SK-N-SH (cell line): ENCODE data around the gene PAK3. TPM values are rescaled to one million over a fixed set of nuclear protein-coding genes. Genes with fewer than 3 reads are reported as not detected.

Experiments
- CTCF ChIA-PET: fragments of 300-600, 350-600 bp; formaldehyde crosslinking; extraction: SDS; loops from one replicate; lab custom pipeline; 2021; lab: Yijun Ruan, JAX
- POLR2A ChIA-PET: fragments of 350-600 bp; sonication (Branson Sonifier 250); formaldehyde crosslinking; extraction: SDS; loops from one replicate; lab custom pipeline; 2020; ENCODE audit warnings: antibody characterized with exemption, inconsistent platforms; lab: Yijun Ruan, JAX
- DNase-seq: peaks from one replicate; pipeline ENCODE4 v3.0.0; 2012
- H2AFZ ChIP-seq: fragments of 200-600 bp; sonication (generic); 2 replicates; pipeline ENCODE4 v1.8.1; 2016; ENCODE audit warnings: antibody characterized with exemption, mild to moderate bottlenecking, low read depth
- H3F3A ChIP-seq: fragments of 200-600 bp; sonication (generic); replicated peaks from 2 replicates; pipeline ENCODE3; 2016; ENCODE audit warnings: antibody characterized with exemption, mild to moderate bottlenecking; ENCODE audit not compliant: insufficient read depth
- H3K27ac ChIP-seq, 2 experiments: fragments of 200-500 bp in 1 of 2; fragments of 200-600 bp in 1 of 2; sonication (Bioruptor generic) in 1 of 2; sonication (generic), shearing (Covaris generic) in 1 of 2; 2 replicates each; pipeline versions ENCODE4 v1.5.1 to v1.6.1; 2014 to 2016; ENCODE audit warnings: low read depth in 2 of 2, inconsistent platforms in 1 of 2, low read length in 1 of 2, mild to moderate bottlenecking in 1 of 2, mixed read lengths in 1 of 2
- H3K27me3 ChIP-seq: fragments of 200-600 bp; sonication (generic), shearing (Covaris generic); 2 replicates; pipeline ENCODE4 v1.6.1; 2016; ENCODE audit warnings: mixed run types; ENCODE audit not compliant: insufficient read depth
- H3K36me3 ChIP-seq, 2 experiments: fragments of 200-500 bp in 1 of 2; fragments of 200-600 bp in 1 of 2; sonication (Bioruptor generic) in 1 of 2; sonication (generic) in 1 of 2; replicated peaks in 1 of 2; 2 replicates each; pipeline versions ENCODE3 to v1.5.1; 2014 to 2016; ENCODE audit warnings: low read length in 1 of 2, mild to moderate bottlenecking in 1 of 2; ENCODE audit not compliant: insufficient read depth in 2 of 2, control insufficient read depth in 1 of 2
- H3K4me1 ChIP-seq, 2 experiments: fragments of 200-500 bp in 1 of 2; fragments of 200-600 bp in 1 of 2; sonication (Bioruptor generic) in 1 of 2; sonication (generic), shearing (Covaris generic) in 1 of 2; 2 replicates each; pipeline versions ENCODE4 v1.5.1 to v1.6.1; 2014 to 2016; ENCODE audit warnings: low read depth in 1 of 2, low read length in 1 of 2, mixed run types in 1 of 2; ENCODE audit not compliant: insufficient read depth in 2 of 2, control insufficient read depth in 1 of 2
- H3K4me2 ChIP-seq: fragments of 200-600 bp; sonication (generic), shearing (Covaris generic); 2 replicates; pipeline ENCODE4 v1.6.1; 2017; ENCODE audit warnings: mixed run types
- H3K4me3 ChIP-seq, 2 experiments: fragments of 200-500 bp in 1 of 2; fragments of 200-600 bp in 1 of 2; sonication (Bioruptor generic) in 1 of 2; sonication (generic), shearing (Covaris generic) in 1 of 2; 2 replicates each; pipeline versions ENCODE4 v1.5.1 to v1.8.1; 2014 to 2016; ENCODE audit warnings: low read depth in 2 of 2, inconsistent platforms in 1 of 2, low read length in 1 of 2, mild to moderate bottlenecking in 1 of 2, mixed read lengths in 1 of 2, moderate library complexity in 1 of 2
- H3K79me2 ChIP-seq: fragments of 200-600 bp; sonication (generic); 2 replicates; pipeline ENCODE4 v1.8.1; 2017; ENCODE audit warnings: mild to moderate bottlenecking; ENCODE audit not compliant: insufficient read depth
- H3K9ac ChIP-seq: fragments of 200-600 bp; sonication (generic); 2 replicates; pipeline ENCODE4 v1.6.1; 2017; ENCODE audit warnings: mixed run types
- H3K9me2 ChIP-seq: fragments of 200-600 bp; sonication (generic); 2 replicates; pipeline ENCODE4 v1.6.1; 2017; ENCODE audit warnings: mixed run types
- H3K9me3 ChIP-seq: fragments of 200-600 bp; sonication (generic); 2 replicates; pipeline ENCODE4 v1.6.1; 2017; ENCODE audit warnings: mixed run types, mild to moderate bottlenecking, moderate library complexity
- H4K20me1 ChIP-seq: fragments of 200-600 bp; sonication (generic); 2 replicates; pipeline ENCODE4 v1.6.1; 2017; ENCODE audit warnings: mild to moderate bottlenecking, mixed run types; ENCODE audit not compliant: insufficient read depth
- CHD2 ChIP-seq: fragments of 150-350 bp; IDR thresholded peaks from 2 replicates; pipeline ENCODE4 v1.6.1; 2018; ENCODE audit warnings: low read length; ENCODE audit not compliant: partially characterized antibody
- ELF1 ChIP-seq: IDR thresholded peaks from 2 replicates; pipeline ENCODE4 v1.4.0; 2012
- EP300 ChIP-seq, 2 experiments: IDR thresholded peaks; 2 replicates each; pipeline versions ENCODE4 v1.4.0 to v1.6.1; 2012; ENCODE audit warnings: borderline replicate concordance in 1 of 2, low read depth in 1 of 2, low read length in 1 of 2
- EZH2phosphoT487 ChIP-seq: fragments of 200-600 bp; sonication (generic); IDR thresholded peaks from 2 replicates; pipeline ENCODE4 v1.6.1; 2017; ENCODE audit warnings: low read depth, mixed run types, mild to moderate bottlenecking, antibody characterized with exemption, moderate library complexity, borderline replicate concordance
- JUND ChIP-seq: IDR thresholded peaks from 2 replicates; pipeline ENCODE4 v1.4.0; 2012
- MAX ChIP-seq: IDR thresholded peaks from 2 replicates; pipeline ENCODE4 v1.4.0; 2012; ENCODE audit warnings: low read depth
- MEF2A ChIP-seq: IDR thresholded peaks from 2 replicates; pipeline ENCODE4 v1.4.0; 2012; ENCODE audit warnings: low read depth, borderline replicate concordance
- NFIC ChIP-seq: IDR thresholded peaks from 2 replicates; pipeline ENCODE4 v1.4.0; 2012; ENCODE audit warnings: borderline replicate concordance
- PBX3 ChIP-seq: IDR thresholded peaks from 2 replicates; pipeline ENCODE4; 2012
- RXRA ChIP-seq: IDR thresholded peaks from 2 replicates; pipeline ENCODE4 v1.4.0; 2012; ENCODE audit warnings: low read depth, mild to moderate bottlenecking, borderline replicate concordance
- SMC3 ChIP-seq: IDR thresholded peaks from 2 replicates; pipeline ENCODE4 v1.6.1; 2012; ENCODE audit warnings: low read depth, low read length, improper control_type of control experiment
- WGBS: methylation state at CpG from one replicate; pipeline ENCODE4 v1.1.6; 2017; ENCODE audit warnings: low lambda C conversion rate; 5-methylcytosine and 5-hydroxymethylcytosine counted together
- polyA plus RNA-seq, 3 experiments: library from polyadenylated mRNA; depleted of rRNA; stranded (reverse); fragments of >200 nt; gene quantifications; 2 replicates each; pipeline ENCODE4 v1.2.3, GENCODE V29; 2012
- small RNA-seq, 7 experiments: library from RNA; depleted of rRNA; stranded (forward); fragments of <200 nt; gene quantifications; one replicate each; pipeline ENCODE3, GENCODE V24; 2012
- TF ChIP-seq, protein P1 (sequence below): fragments of 150-350 bp; IDR thresholded peaks from 2 replicates; pipeline ENCODE4 v1.6.1; 2016; ENCODE audit warnings: mild to moderate bottlenecking, low read depth, low read length
- TF ChIP-seq, protein P2 (sequence below): fragments of 200-600 bp; sonication (generic); IDR thresholded peaks from 2 replicates; pipeline ENCODE4 v1.6.1; 2017; ENCODE audit warnings: antibody characterized with exemption, mild to moderate bottlenecking, moderate library complexity

The PAK3 gene
- polyA plus RNA-seq, 1 of the 3 experiments (the other 2 are of a cell fraction) = 0.23 TPM

GRCh38 chrX:111270339-111270738, 174.3 kb downstream of the PAK3 start, which contains the start of gene CAPN6:
CAPN6 (minus strand) TSS chrX:111270483; CDS start chrX:111263936, 6,547 bp downstream.
- H3K27ac ChIP-seq = no peak within 1 kb of the TSS
- ChIA-PET POLR2A (no interaction called here), CTCF (interaction anchor here (1.9 kb wide), 1 partner anchor 175 kb away, joined by 9 read pairs; no protein-coding TSS in a partner anchor)
- H2AFZ ChIP-seq = no peak within 1 kb of the TSS
- DNase-seq = no peak
- TF ChIP-seq EZH2phosphoT487 (no peak), ELF1 (no peak), MEF2A (no peak), JUND (no peak), CHD2 (no peak), SMC3 (no peak), NFIC (no peak), EP300 (IDR thresholded peaks at IDR 0.05; ENCODE audit: borderline replicate concordance in 1 of 2, low read depth in 1 of 2, low read length in 1 of 2) (no peak), PBX3 (no peak), MAX (no peak), RXRA (no peak)
- TF ChIP-seq, protein P1, sequence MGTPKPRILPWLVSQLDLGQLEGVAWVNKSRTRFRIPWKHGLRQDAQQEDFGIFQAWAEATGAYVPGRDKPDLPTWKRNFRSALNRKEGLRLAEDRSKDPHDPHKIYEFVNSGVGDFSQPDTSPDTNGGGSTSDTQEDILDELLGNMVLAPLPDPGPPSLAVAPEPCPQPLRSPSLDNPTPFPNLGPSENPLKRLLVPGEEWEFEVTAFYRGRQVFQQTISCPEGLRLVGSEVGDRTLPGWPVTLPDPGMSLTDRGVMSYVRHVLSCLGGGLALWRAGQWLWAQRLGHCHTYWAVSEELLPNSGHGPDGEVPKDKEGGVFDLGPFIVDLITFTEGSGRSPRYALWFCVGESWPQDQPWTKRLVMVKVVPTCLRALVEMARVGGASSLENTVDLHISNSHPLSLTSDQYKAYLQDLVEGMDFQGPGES = no peak
- TF ChIP-seq, protein P2, sequence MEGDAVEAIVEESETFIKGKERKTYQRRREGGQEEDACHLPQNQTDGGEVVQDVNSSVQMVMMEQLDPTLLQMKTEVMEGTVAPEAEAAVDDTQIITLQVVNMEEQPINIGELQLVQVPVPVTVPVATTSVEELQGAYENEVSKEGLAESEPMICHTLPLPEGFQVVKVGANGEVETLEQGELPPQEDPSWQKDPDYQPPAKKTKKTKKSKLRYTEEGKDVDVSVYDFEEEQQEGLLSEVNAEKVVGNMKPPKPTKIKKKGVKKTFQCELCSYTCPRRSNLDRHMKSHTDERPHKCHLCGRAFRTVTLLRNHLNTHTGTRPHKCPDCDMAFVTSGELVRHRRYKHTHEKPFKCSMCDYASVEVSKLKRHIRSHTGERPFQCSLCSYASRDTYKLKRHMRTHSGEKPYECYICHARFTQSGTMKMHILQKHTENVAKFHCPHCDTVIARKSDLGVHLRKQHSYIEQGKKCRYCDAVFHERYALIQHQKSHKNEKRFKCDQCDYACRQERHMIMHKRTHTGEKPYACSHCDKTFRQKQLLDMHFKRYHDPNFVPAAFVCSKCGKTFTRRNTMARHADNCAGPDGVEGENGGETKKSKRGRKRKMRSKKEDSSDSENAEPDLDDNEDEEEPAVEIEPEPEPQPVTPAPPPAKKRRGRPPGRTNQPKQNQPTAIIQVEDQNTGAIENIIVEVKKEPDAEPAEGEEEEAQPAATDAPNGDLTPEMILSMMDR = no peak
- H3K36me3 ChIP-seq = no peaks in the 10 kb centered on the region
- H3K4me3 ChIP-seq = no peak within 1 kb of the TSS
- H3K4me2 ChIP-seq = no peak within 1 kb of the TSS; the same call in 1 of the 2 replicates
- H3K4me1 ChIP-seq = no peaks in the 10 kb centered on the region; a peak in 1 of 4 replicates
- no peak within 1 kb of the TSS for H3K9ac ChIP-seq
- no peaks in the 10 kb centered on the region for H3K79me2 ChIP-seq
- H4K20me1 ChIP-seq = no peaks in the 10 kb centered on the region
- no peaks in the 10 kb centered on the region for H3F3A ChIP-seq
- peaks cover 12% of the 10 kb centered on the region for H3K27me3 ChIP-seq
- no peaks in the 10 kb centered on the region for H3K9me3 ChIP-seq
- 40% methylated on average over 8 of the region's 8 CpGs for WGBS
- no peaks in the 10 kb centered on the region for H3K9me2 ChIP-seq

Small RNA genes lying within 50 kb of the gene (small RNA-seq; reads per million reads assigned to genes)
- 0 reads per million in 7 experiments for gene FCF1P4

Other genes starting within 250 kb of the PAK3 start
- 0.02 TPM in 1 of 2 replicates, not detected in the other for gene CAPN6, start 174.3 kb downstream of the PAK3 start, polyA plus RNA-seq (2012; rRNA removed)